HG03108 (cell line): ENCODE measurements around the gene ZSCAN2.

ENCODE experiments used
- ATAC-seq: cut with Tn5 transposase; IDR thresholded peaks from one replicate; pipeline ENCODE4 v1.9.1; 2021; ENCODE audit warnings: moderate library complexity; ENCODE audit not compliant: unreplicated experiment

The ZSCAN2 gene

GRCh38 chr15:84598250-84598649 lies 2.6 kb upstream of the ZSCAN2 start:
- peak; percentile 33 for ATAC-seq

GRCh38 chr15:84598993-84599392 lies 1.8 kb upstream of the ZSCAN2 start:
- no peak for ATAC-seq

GRCh38 chr15:84599906-84600305 lies 903 bp upstream of the ZSCAN2 start:
- no peak for ATAC-seq

GRCh38 chr15:84600331-84600686 lies 500 bp upstream of the ZSCAN2 start:
- ATAC-seq, result no peak

- no peak for ATAC-seq
Measured at GRCh38 chr15:84601555-84601838, 688 bp downstream of the ZSCAN2 start.

GRCh38 chr15:84603630-84604379 lies 3.0 kb downstream of the ZSCAN2 start:
- ATAC-seq, result no peak

- no peak for ATAC-seq
Measured at GRCh38 chr15:84604826-84605553, 4.2 kb downstream of the ZSCAN2 start.

GRCh38 chr15:84605554-84605882 lies 4.7 kb downstream of the ZSCAN2 start:
- ATAC-seq, result no peak

GRCh38 chr15:84606653-84607120 lies 5.9 kb downstream of the ZSCAN2 start:
- ATAC-seq, result no peak

GRCh38 chr15:84608707-84609284 lies 8.0 kb downstream of the ZSCAN2 start:
- no peak for ATAC-seq

GRCh38 chr15:84609818-84610525 lies 9.2 kb downstream of the ZSCAN2 start:
- no peak for ATAC-seq

GRCh38 chr15:84611631-84612030 lies 10.8 kb downstream of the ZSCAN2 start:
- no peak for ATAC-seq

- ATAC-seq, result no peak
Measured at GRCh38 chr15:84616235-84616634, 15.4 kb downstream of the ZSCAN2 start.

- ATAC-seq, result no peak
Measured at GRCh38 chr15:84620626-84621025, 19.8 kb downstream of the ZSCAN2 start.

- no peak for ATAC-seq
Measured at GRCh38 chr15:84621358-84621979, 20.7 kb downstream of the ZSCAN2 start.

GRCh38 chr15:84624359-84624758 lies 23.6 kb downstream of the ZSCAN2 start:
- no peak for ATAC-seq

GRCh38 chr15:84625123-84625522 lies 24.3 kb downstream of the ZSCAN2 start:
- ATAC-seq, result no peak

- no peak for ATAC-seq
Measured at GRCh38 chr15:84629033-84629432, 28.2 kb downstream of the ZSCAN2 start.

- ATAC-seq, result no peak
Measured at GRCh38 chr15:84631706-84632272, 31.0 kb downstream of the ZSCAN2 start.

- ATAC-seq, result peak; percentile 39
Measured at GRCh38 chr15:84633311-84634227, 32.8 kb downstream of the ZSCAN2 start.
